Measurements from ENCODE around the gene DOCK8. TPM values are rescaled to one million over a fixed set of nuclear protein-coding genes. Genes with fewer than 3 reads are reported as not detected.

DOCK8 gene
- total and polyA plus RNA-seq, 2 experiments from 2014 or later: 0.94 to 1.2 TPM

- H3K36me3 Mint-ChIP-seq (ENCODE audit: low read depth): no peaks in the 10 kb centered on the region
- TF ChIP-seq ZNF114 (CRISPR knock-in tag; IDR thresholded peaks at IDR 0.05) (no peak), EZH2phosphoT487 (IDR thresholded peaks at IDR 0.05; ENCODE audit: unreplicated experiment) (no peak), ZNF331 (CRISPR knock-in tag; IDR thresholded peaks at IDR 0.05; ENCODE audit: low read depth) (no peak), POLR2AphosphoS5 (IDR thresholded peaks at IDR 0.05; ENCODE audit: low read depth) (no peak), JUNB (IDR thresholded peaks at IDR 0.05; ENCODE audit: unreplicated experiment) (no peak), ETS1 (IDR thresholded peaks at IDR 0.05) (no peak), STAT1 (IDR thresholded peaks at IDR 0.05; ENCODE audit: unreplicated experiment) (no peak)
- TF ChIP-seq, protein P1, sequence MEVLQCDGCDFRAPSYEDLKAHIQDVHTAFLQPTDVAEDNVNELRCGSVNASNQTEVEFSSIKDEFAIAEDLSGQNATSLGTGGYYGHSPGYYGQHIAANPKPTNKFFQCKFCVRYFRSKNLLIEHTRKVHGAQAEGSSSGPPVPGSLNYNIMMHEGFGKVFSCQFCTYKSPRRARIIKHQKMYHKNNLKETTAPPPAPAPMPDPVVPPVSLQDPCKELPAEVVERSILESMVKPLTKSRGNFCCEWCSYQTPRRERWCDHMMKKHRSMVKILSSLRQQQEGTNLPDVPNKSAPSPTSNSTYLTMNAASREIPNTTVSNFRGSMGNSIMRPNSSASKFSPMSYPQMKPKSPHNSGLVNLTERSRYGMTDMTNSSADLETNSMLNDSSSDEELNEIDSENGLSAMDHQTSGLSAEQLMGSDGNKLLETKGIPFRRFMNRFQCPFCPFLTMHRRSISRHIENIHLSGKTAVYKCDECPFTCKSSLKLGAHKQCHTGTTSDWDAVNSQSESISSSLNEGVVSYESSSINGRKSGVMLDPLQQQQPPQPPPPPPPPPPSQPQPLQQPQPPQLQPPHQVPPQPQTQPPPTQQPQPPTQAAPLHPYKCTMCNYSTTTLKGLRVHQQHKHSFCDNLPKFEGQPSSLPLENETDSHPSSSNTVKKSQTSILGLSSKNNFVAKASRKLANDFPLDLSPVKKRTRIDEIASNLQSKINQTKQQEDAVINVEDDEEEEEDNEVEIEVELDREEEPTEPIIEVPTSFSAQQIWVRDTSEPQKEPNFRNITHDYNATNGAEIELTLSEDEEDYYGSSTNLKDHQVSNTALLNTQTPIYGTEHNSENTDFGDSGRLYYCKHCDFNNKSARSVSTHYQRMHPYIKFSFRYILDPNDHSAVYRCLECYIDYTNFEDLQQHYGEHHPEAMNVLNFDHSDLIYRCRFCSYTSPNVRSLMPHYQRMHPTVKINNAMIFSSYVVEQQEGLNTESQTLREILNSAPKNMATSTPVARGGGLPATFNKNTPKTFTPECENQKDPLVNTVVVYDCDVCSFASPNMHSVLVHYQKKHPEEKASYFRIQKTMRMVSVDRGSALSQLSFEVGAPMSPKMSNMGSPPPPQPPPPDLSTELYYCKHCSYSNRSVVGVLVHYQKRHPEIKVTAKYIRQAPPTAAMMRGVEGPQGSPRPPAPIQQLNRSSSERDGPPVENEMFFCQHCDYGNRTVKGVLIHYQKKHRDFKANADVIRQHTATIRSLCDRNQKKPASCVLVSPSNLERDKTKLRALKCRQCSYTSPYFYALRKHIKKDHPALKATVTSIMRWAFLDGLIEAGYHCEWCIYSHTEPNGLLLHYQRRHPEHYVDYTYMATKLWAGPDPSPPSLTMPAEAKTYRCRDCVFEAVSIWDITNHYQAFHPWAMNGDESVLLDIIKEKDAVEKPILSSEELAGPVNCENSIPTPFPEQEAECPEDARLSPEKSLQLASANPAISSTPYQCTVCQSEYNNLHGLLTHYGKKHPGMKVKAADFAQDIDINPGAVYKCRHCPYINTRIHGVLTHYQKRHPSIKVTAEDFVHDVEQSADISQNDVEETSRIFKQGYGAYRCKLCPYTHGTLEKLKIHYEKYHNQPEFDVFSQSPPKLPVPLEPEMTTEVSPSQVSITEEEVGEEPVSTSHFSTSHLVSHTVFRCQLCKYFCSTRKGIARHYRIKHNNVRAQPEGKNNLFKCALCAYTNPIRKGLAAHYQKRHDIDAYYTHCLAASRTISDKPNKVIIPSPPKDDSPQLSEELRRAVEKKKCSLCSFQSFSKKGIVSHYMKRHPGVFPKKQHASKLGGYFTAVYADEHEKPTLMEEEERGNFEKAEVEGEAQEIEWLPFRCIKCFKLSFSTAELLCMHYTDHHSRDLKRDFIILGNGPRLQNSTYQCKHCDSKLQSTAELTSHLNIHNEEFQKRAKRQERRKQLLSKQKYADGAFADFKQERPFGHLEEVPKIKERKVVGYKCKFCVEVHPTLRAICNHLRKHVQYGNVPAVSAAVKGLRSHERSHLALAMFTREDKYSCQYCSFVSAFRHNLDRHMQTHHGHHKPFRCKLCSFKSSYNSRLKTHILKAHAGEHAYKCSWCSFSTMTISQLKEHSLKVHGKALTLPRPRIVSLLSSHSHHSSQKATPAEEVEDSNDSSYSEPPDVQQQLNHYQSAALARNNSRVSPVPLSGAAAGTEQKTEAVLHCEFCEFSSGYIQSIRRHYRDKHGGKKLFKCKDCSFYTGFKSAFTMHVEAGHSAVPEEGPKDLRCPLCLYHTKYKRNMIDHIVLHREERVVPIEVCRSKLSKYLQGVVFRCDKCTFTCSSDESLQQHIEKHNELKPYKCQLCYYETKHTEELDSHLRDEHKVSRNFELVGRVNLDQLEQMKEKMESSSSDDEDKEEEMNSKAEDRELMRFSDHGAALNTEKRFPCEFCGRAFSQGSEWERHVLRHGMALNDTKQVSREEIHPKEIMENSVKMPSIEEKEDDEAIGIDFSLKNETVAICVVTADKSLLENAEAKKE (CRISPR knock-in tag; IDR thresholded peaks at IDR 0.05): no peak
- H3K27ac Mint-ChIP-seq: no peak overlapping the region
- H3K27ac ChIP-seq (ENCODE audit: low read depth): no peak overlapping the region
- H3K4me1 ChIP-seq (ENCODE audit: insufficient read depth): no peaks in the 10 kb centered on the region
- no peaks in the 10 kb centered on the region for H3K27me3 ChIP-seq (ENCODE audit: insufficient read depth)
- H3K4me3 ChIP-seq: no peak overlapping the region
- no peak overlapping the region for H3K4me2 ChIP-seq
- no peaks in the 10 kb centered on the region for H4K20me1 ChIP-seq (replicated peaks; ENCODE audit: insufficient read depth)
- no peaks in the 10 kb centered on the region for H3F3A ChIP-seq (replicated peaks; ENCODE audit: low read depth)
- no peak overlapping the region for H3K4me3 Mint-ChIP-seq
- no peaks in the 10 kb centered on the region for H3K36me3 ChIP-seq (ENCODE audit: insufficient read depth)
- no peaks in the 10 kb centered on the region for H3K9me2 ChIP-seq (ENCODE audit: insufficient read depth)
- no peaks in the 10 kb centered on the region for H3K9me3 Mint-ChIP-seq
- no peak overlapping the region for H2AFZ ChIP-seq
- ATAC-seq: no peak
- H3K27me3 Mint-ChIP-seq (ENCODE audit: insufficient read depth, low read depth, poor library complexity): no peaks in the 10 kb centered on the region
- H3K4me1 Mint-ChIP-seq: peaks cover 3% of the 10 kb centered on the region; the same call in 1 of the 3 replicates
- no peak for DNase-seq (ENCODE audit: low spot score)
- H3K79me2 ChIP-seq (replicated peaks; ENCODE audit: insufficient read depth): no peaks in the 10 kb centered on the region
Measured at GRCh38 chr9:362561-363273, 148.1 kb downstream of the DOCK8 start.

Data from GM23338 (cell line).